ENCODE results near the gene PRDM8. TPM values are rescaled to one million over a fixed set of nuclear protein-coding genes. Genes with fewer than 3 reads are reported as not detected.

PRDM8 gene
- total RNA-seq, 4 donors from 2014 or later, result 24.1 to 63.5 (median 34.3) TPM

GRCh38 chr4:80154545-80154933 lies 42.8 kb upstream of the PRDM8 start:
- Histone ChIP-seq H3K36me3 (no peaks in the 10 kb centered on the region), H3K4me1 (no peaks in the 10 kb centered on the region), H3K9me3 (peaks cover 0 to 9% (median 0%) of the 10 kb centered on the region in 4 donors), H3K4me3 (no peak overlapping the region), H3K27me3 (no peaks in the 10 kb centered on the region), H3K27ac (replicated peaks in 1 of 4) (no peak overlapping the region)
- no peak for TF ChIP-seq CTCF (IDR thresholded peaks at IDR 0.05)
- TF ChIP-seq POLR2A (IDR thresholded peaks at IDR 0.05; ENCODE audit: low read depth), result no peak
- no peak for TF ChIP-seq EP300 (IDR thresholded peaks at IDR 0.05)
- no peak for TF ChIP-seq POLR2AphosphoS5 (IDR thresholded peaks at IDR 0.05)
- 82% methylated on average over 3 of the region's 3 CpGs for WGBS
- no peak for DNase-seq (ENCODE audit: extremely low spot score)
- intact Hi-C loops (cut with DNase I), result no loop called here

GRCh38 chr4:80155316-80155982 lies 41.9 kb upstream of the PRDM8 start:
- 85% methylated on average over 2 of the region's 2 CpGs for WGBS
- Histone ChIP-seq H3K36me3 (no peaks in the 10 kb centered on the region), H3K27me3 (no peaks in the 10 kb centered on the region), H3K4me1 (no peaks in the 10 kb centered on the region), H3K4me3 (no peak overlapping the region), H3K27ac (replicated peaks in 1 of 4) (no peak overlapping the region), H3K9me3 (peaks cover 0 to 9% (median 0%) of the 10 kb centered on the region in 4 donors)
- no peak for TF ChIP-seq EP300 (IDR thresholded peaks at IDR 0.05)
- intact Hi-C loops (cut with DNase I), result no loop called here
- DNase-seq (ENCODE audit: extremely low spot score), result no peak

DNA sequence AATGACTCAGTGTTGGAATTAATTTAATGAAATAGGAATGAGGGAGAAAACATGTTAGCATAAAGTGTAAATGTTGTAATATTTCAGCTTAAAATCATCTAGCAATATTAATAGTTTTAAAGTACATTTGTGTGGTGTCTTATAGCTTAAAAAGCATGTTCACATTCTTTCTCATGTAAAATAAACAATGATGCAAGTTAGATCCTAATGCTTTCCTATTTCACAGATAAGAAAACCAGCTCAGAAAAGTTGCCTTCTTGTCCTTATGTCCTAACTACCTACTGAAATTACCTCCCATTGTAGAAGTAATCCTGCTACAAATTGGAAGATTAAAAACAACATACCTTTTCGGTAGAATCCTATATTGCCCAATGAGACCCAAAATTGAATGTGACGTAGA lies 40.9 kb upstream of the PRDM8 start:
- H3K9me3 ChIP-seq, result peaks cover 0 to 9% (median 0%) of the 10 kb centered on the region in 4 donors
- H3K36me3 ChIP-seq, result no peaks in the 10 kb centered on the region
- DNase-seq (ENCODE audit: extremely low spot score), result no peak
- no peak overlapping the region for H3K4me3 ChIP-seq
- no peak overlapping the region for H3K27ac ChIP-seq (replicated peaks in 1 of 4)
- intact Hi-C loops (cut with DNase I), result no loop called here
- WGBS, result 98% methylated on average over 2 of the region's 2 CpGs
- no peaks in the 10 kb centered on the region for H3K27me3 ChIP-seq
- no peak for TF ChIP-seq CTCF (IDR thresholded peaks at IDR 0.05)
- TF ChIP-seq POLR2AphosphoS5 (IDR thresholded peaks at IDR 0.05), result no peak
- no peak for TF ChIP-seq POLR2A (IDR thresholded peaks at IDR 0.05; ENCODE audit: low read depth)
- no peak for TF ChIP-seq EP300 (IDR thresholded peaks at IDR 0.05)
- H3K4me1 ChIP-seq, result no peaks in the 10 kb centered on the region

DNA sequence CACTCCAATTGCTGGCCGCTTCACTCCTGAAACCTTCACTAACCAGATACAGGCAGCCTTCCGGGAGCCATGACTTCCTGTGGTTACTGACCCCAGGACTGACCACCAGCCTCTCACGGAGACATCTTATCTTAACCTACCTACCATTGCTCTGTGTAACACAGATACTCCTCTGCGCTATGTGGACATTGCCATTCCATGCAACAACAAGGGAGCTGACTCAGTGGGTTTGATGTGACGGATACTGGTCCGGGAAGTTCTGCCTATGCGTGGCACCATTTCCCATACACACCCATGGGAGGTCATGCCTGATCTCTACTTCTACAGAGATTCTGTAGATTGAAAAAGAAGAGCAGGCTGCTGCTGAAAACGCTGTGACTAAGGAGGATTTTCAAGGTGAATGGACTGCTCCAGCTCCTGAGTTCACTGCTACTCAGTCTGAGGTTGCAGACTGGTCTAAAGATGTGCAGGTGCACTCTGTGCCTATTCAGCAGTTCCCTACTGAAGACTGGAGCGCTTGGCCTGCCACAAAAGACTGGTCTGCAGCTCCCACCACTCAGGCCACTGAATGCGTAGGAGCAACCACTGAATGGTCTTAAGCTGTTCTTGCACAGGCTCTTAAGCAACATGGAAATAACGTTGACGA lies 35.8 kb upstream of the PRDM8 start:
- H3K36me3 ChIP-seq, result no peaks in the 10 kb centered on the region
- intact Hi-C loops (cut with DNase I), result no loop called here
- TF ChIP-seq CTCF (IDR thresholded peaks at IDR 0.05) (no peak), EP300 (IDR thresholded peaks at IDR 0.05) (no peak), POLR2AphosphoS5 (IDR thresholded peaks at IDR 0.05) (no peak), POLR2A (IDR thresholded peaks at IDR 0.05; ENCODE audit: low read depth) (no peak)
- H3K4me3 ChIP-seq, result no peak overlapping the region
- DNase-seq (ENCODE audit: extremely low spot score), result no peak
- WGBS, result 95% methylated on average over 12 of the region's 12 CpGs
- peaks cover 0 to 9% (median 0%) of the 10 kb centered on the region in 4 donors for H3K9me3 ChIP-seq
- H3K27ac ChIP-seq (replicated peaks in 1 of 4), result no peak overlapping the region
- H3K27me3 ChIP-seq, result no peaks in the 10 kb centered on the region
- no peaks in the 10 kb centered on the region for H3K4me1 ChIP-seq

GRCh38 chr4:80162418-80162817 lies 34.9 kb upstream of the PRDM8 start:
- no peak for DNase-seq (ENCODE audit: extremely low spot score)
- intact Hi-C loops (cut with DNase I), result no loop called here
- no peaks in the 10 kb centered on the region for H3K4me1 ChIP-seq
- H3K36me3 ChIP-seq, result no peaks in the 10 kb centered on the region
- H3K27me3 ChIP-seq, result no peaks in the 10 kb centered on the region
- H3K27ac ChIP-seq (replicated peaks in 1 of 4), result no peak overlapping the region
- H3K4me3 ChIP-seq, result no peak overlapping the region
- TF ChIP-seq CTCF (IDR thresholded peaks at IDR 0.05), result no peak
- no peak for TF ChIP-seq POLR2A (IDR thresholded peaks at IDR 0.05; ENCODE audit: low read depth)
- no peak for TF ChIP-seq POLR2AphosphoS5 (IDR thresholded peaks at IDR 0.05)
- TF ChIP-seq EP300 (IDR thresholded peaks at IDR 0.05), result no peak
- 91% methylated on average over 4 of the region's 4 CpGs for WGBS
- H3K9me3 ChIP-seq, result peaks cover 0 to 9% (median 0%) of the 10 kb centered on the region in 4 donors

Measured in esophagus muscularis mucosa (tissue), 4 donors.